TTC549 (cell line): ENCODE results near the gene PCNX1.

Source experiments
- FAIRE-seq: peaks from 2 replicates; lab custom pipeline; 2012; peaks lifted over from hg19 to GRCh38; lab: Jason Lieb, UNC

The PCNX1 gene

GRCh38 chr14:70889555-70889954 is 17.7 kb upstream of the PCNX1 start:
- FAIRE-seq: no peak

GRCh38 chr14:70890826-70891659 is 16.2 kb upstream of the PCNX1 start:
- FAIRE-seq: no peak

- FAIRE-seq: no peak
Observed at GRCh38 chr14:70891737-70892136, 15.5 kb upstream of the PCNX1 start.

- no peak for FAIRE-seq
Observed at GRCh38 chr14:70893062-70893845, 14.0 kb upstream of the PCNX1 start.

- FAIRE-seq: no peak
Observed at GRCh38 chr14:70893858-70894291, 13.4 kb upstream of the PCNX1 start.

GRCh38 chr14:70894868-70895267 is 12.4 kb upstream of the PCNX1 start:
- FAIRE-seq: no peak

GRCh38 chr14:70896317-70896716 is 10.9 kb upstream of the PCNX1 start:
- FAIRE-seq: no peak

GRCh38 chr14:70896981-70897380 is 10.3 kb upstream of the PCNX1 start:
- FAIRE-seq: no peak

GRCh38 chr14:70897464-70897863 is 9.8 kb upstream of the PCNX1 start:
- no peak for FAIRE-seq

- no peak for FAIRE-seq
Observed at GRCh38 chr14:70898111-70898745, 9.0 kb upstream of the PCNX1 start.

- no peak for FAIRE-seq
Observed at GRCh38 chr14:70901269-70901668, 6.0 kb upstream of the PCNX1 start.

- no peak for FAIRE-seq
Observed at GRCh38 chr14:70902184-70902583, 5.1 kb upstream of the PCNX1 start.

GRCh38 chr14:70904373-70904772 is 2.9 kb upstream of the PCNX1 start:
- no peak for FAIRE-seq

- no peak for FAIRE-seq
Observed at GRCh38 chr14:70905301-70905700, 2.0 kb upstream of the PCNX1 start.

GRCh38 chr14:70906793-70907175 is 475 bp upstream of the PCNX1 start:
- no peak for FAIRE-seq

- no peak for FAIRE-seq
Observed at GRCh38 chr14:70907996-70908934, 1.0 kb downstream of the PCNX1 start.

GRCh38 chr14:70908935-70909641 is 1.8 kb downstream of the PCNX1 start:
- FAIRE-seq: no peak

GRCh38 chr14:70909733-70910614 is 2.7 kb downstream of the PCNX1 start:
- FAIRE-seq: no peak

GRCh38 chr14:70915415-70915814 is 8.2 kb downstream of the PCNX1 start:
- no peak for FAIRE-seq

GRCh38 chr14:70916300-70916699 is 9.0 kb downstream of the PCNX1 start:
- no peak for FAIRE-seq
